ENCODE results near the gene EHD4. TPM values are rescaled to one million over a fixed set of nuclear protein-coding genes. Genes with fewer than 3 reads are reported as not detected.

EHD4 gene
- total RNA-seq, 1 experiment from 2014 or later = 20.2 TPM

DNA sequence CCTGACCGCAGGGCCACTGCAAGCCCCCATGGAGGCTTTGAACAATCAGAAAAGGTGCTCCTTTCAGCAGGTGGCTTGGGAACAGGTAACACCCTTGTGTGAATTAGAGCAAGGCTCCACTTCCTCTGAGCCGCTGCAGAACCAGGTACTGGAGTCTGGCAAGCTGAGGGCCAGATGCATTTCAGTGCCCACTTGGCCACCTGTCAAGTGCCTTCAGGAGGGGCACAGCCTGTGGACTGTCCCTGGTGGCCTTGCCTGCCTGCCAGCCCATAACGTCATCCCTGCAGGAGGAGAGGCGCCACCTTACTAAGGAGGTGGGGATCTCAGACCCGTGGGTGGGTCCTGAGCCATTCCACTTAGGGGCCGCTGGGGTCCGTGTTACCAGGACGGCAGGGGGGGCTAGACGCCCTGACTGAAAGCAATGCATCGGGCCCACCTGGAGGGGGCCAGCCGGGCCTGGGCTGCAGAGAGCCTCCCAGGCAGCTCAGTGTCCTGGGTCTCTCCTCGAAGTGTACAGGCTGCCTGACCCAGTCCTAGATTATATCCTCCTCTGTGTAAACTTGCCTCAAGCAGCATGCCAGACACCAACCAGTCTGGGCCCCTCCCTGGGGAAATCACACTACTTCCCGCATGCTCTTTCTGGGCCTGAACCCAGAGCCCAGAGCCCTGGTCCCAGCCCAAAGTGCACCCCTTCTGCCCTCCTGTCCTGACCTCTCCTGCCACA is 94.6 kb downstream of the EHD4 start:
- Mint-ChIP-seq H3K27me3 (ENCODE audit: unreplicated experiment) (peaks cover 31% of the 10 kb centered on the region), H3K4me3 (ENCODE audit: low read depth, unreplicated experiment) (no peak overlapping the region), H3K36me3 (ENCODE audit: insufficient read depth, unreplicated experiment) (no peaks in the 10 kb centered on the region), H3K27ac (ENCODE audit: unreplicated experiment) (no peak overlapping the region), H3K9me3 (ENCODE audit: low read depth, unreplicated experiment) (no peaks in the 10 kb centered on the region), H3K4me1 (ENCODE audit: low read depth, unreplicated experiment) (no peaks in the 10 kb centered on the region)
- TF ChIP-seq, protein P1, sequence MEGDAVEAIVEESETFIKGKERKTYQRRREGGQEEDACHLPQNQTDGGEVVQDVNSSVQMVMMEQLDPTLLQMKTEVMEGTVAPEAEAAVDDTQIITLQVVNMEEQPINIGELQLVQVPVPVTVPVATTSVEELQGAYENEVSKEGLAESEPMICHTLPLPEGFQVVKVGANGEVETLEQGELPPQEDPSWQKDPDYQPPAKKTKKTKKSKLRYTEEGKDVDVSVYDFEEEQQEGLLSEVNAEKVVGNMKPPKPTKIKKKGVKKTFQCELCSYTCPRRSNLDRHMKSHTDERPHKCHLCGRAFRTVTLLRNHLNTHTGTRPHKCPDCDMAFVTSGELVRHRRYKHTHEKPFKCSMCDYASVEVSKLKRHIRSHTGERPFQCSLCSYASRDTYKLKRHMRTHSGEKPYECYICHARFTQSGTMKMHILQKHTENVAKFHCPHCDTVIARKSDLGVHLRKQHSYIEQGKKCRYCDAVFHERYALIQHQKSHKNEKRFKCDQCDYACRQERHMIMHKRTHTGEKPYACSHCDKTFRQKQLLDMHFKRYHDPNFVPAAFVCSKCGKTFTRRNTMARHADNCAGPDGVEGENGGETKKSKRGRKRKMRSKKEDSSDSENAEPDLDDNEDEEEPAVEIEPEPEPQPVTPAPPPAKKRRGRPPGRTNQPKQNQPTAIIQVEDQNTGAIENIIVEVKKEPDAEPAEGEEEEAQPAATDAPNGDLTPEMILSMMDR (IDR thresholded peaks at IDR 0.05; ENCODE audit: unreplicated experiment) = no peak
- CTCF ChIA-PET = no interaction called here
- no TSS peak for BruUV-seq (replicated peaks)
- intact Hi-C loops (cut with micrococcal nuclease; ENCODE audit: unreplicated experiment) = no loop called here
- DNase-seq = no peak

DNA sequence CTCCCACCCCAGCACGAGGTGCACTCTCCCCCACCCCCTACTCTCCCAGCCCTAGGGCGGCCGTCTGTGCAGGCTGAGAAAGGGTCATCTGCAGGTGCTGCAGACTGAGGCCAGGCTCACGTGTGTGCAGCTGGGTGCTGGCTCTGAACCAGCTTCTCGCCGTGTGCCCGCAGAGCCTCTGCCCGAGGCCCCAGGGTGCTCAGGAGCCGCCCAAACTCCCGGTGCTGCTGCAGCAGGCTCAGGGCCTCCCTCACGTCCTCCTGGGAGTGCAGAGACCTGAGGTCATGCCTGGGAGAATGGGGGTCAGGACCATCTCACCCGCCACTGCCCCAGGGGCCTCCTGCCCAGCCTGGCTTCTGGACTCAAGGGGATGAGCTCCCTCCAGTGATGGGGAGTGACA is 95.7 kb downstream of the EHD4 start:
- CTCF ChIA-PET = no interaction called here
- no peak for DNase-seq
- intact Hi-C loops (cut with micrococcal nuclease; ENCODE audit: unreplicated experiment) = no loop called here
- no TSS peak for BruUV-seq (replicated peaks)
- H3K4me1 Mint-ChIP-seq (ENCODE audit: low read depth, unreplicated experiment) = no peaks in the 10 kb centered on the region
- TF ChIP-seq, protein P1 (IDR thresholded peaks at IDR 0.05; ENCODE audit: unreplicated experiment) = no peak
- peaks cover 42% of the 10 kb centered on the region for H3K27me3 Mint-ChIP-seq (ENCODE audit: unreplicated experiment)
- no peaks in the 10 kb centered on the region for H3K36me3 Mint-ChIP-seq (ENCODE audit: insufficient read depth, unreplicated experiment)
- no peak overlapping the region for H3K27ac Mint-ChIP-seq (ENCODE audit: unreplicated experiment)
- no peaks in the 10 kb centered on the region for H3K9me3 Mint-ChIP-seq (ENCODE audit: low read depth, unreplicated experiment)
- H3K4me3 Mint-ChIP-seq (ENCODE audit: low read depth, unreplicated experiment) = no peak overlapping the region

DNA sequence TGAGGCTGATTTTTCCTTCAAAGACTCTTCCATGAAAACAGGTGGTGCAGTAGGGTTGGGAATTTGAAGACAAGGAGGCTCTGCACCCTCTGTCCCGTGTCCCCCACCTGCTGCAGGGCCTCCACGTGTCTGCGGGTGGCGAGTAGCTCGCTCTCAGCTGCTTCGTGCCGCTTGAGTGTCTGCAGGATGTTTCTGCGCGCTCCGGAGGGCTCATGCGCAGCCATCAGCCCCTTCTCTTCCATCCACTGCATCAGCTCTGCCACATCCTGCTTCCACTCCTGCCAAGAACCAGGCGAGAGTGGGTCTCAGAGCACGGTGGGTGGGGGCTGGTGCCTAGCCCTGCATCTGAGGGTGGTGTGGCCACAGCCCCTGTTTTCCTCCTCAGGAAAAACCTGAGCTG is 96.3 kb downstream of the EHD4 start:
- no peak overlapping the region for H3K27ac Mint-ChIP-seq (ENCODE audit: unreplicated experiment)
- intact Hi-C loops (cut with micrococcal nuclease; ENCODE audit: unreplicated experiment) = no loop called here
- CTCF ChIA-PET = interaction anchor here (0.6 kb wide), 1 partner anchor 31 kb away, joined by 3 read pairs; no protein-coding TSS in a partner anchor
- DNase-seq = no peak
- no peaks in the 10 kb centered on the region for H3K4me1 Mint-ChIP-seq (ENCODE audit: low read depth, unreplicated experiment)
- H3K9me3 Mint-ChIP-seq (ENCODE audit: low read depth, unreplicated experiment) = no peaks in the 10 kb centered on the region
- no TSS peak for BruUV-seq (replicated peaks)
- peaks cover 43% of the 10 kb centered on the region for H3K27me3 Mint-ChIP-seq (ENCODE audit: unreplicated experiment)
- H3K4me3 Mint-ChIP-seq (ENCODE audit: low read depth, unreplicated experiment) = no peak overlapping the region
- TF ChIP-seq, protein P1 (IDR thresholded peaks at IDR 0.05; ENCODE audit: unreplicated experiment) = no peak
- H3K36me3 Mint-ChIP-seq (ENCODE audit: insufficient read depth, unreplicated experiment) = no peaks in the 10 kb centered on the region

DNA sequence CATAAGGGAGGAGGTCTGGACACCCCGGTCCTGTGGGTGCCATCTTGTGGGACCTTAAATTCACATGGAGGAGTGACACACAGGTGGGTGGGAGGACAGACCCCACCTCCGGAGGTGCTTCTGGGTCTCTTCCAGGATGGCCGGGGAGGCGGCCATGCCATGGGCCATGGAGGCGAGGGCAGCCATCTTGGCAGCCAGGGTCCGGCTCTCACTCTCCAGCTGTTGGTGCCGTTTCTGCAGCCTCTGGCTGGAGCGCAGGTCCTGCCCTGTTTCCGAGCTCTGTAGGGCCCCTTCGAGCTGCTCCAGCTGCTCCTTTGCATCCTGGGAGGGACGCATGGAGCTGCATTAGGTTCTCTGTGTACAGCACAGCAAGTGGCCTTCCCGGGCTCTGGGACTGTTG is 97.6 kb downstream of the EHD4 start:
- Mint-ChIP-seq H3K4me3 (ENCODE audit: low read depth, unreplicated experiment) (no peak overlapping the region), H3K27ac (ENCODE audit: unreplicated experiment) (no peak overlapping the region), H3K9me3 (ENCODE audit: low read depth, unreplicated experiment) (no peaks in the 10 kb centered on the region), H3K4me1 (ENCODE audit: low read depth, unreplicated experiment) (no peaks in the 10 kb centered on the region), H3K27me3 (ENCODE audit: unreplicated experiment) (peaks cover 43% of the 10 kb centered on the region), H3K36me3 (ENCODE audit: insufficient read depth, unreplicated experiment) (no peaks in the 10 kb centered on the region)
- CTCF ChIA-PET = no interaction called here
- intact Hi-C loops (cut with micrococcal nuclease; ENCODE audit: unreplicated experiment) = no loop called here
- TF ChIP-seq, protein P1 (IDR thresholded peaks at IDR 0.05; ENCODE audit: unreplicated experiment) = no peak
- no TSS peak for BruUV-seq (replicated peaks)
- no peak for DNase-seq

All from Calu3 (cell line).